OCI-LY3 (cell line): ENCODE measurements around the gene CDC42EP2.

Experiments
- EZH2phosphoT487 ChIP-seq: fragments of 200-600 bp; shearing (Covaris generic); IDR thresholded peaks from 2 replicates; pipeline ENCODE4 v1.6.1; 2018; ENCODE audit warnings: antibody characterized with exemption, mixed run types, low read depth
- TF ChIP-seq, protein P1 (sequence below): fragments of 200-600, 300-600 bp; sonication (generic); IDR thresholded peaks from 2 replicates; pipeline ENCODE4 v1.5.1; 2014; ENCODE audit warnings: antibody characterized with exemption, low read length, low read depth

DNA sequence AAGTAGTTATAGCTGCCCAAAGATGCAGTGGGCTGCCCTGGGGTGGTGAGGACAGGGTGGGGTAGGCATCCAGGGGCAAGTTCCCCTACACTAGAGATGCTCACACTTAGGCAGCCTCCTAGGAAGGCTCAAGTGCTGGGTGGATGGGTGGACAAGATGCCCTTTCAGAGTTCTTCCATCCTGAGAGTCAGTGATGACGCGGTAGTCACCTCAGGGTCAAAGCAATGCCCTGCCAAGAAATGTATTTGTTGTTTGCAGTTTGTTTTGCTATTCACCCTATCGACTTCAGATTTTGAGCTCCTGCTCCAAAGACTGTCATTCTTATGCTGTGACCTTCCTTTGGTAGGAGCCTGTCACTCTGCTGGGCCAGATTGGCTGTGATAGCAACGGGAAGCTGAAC is 34.0 kb upstream of the CDC42EP2 start:
- TF ChIP-seq, protein P1, sequence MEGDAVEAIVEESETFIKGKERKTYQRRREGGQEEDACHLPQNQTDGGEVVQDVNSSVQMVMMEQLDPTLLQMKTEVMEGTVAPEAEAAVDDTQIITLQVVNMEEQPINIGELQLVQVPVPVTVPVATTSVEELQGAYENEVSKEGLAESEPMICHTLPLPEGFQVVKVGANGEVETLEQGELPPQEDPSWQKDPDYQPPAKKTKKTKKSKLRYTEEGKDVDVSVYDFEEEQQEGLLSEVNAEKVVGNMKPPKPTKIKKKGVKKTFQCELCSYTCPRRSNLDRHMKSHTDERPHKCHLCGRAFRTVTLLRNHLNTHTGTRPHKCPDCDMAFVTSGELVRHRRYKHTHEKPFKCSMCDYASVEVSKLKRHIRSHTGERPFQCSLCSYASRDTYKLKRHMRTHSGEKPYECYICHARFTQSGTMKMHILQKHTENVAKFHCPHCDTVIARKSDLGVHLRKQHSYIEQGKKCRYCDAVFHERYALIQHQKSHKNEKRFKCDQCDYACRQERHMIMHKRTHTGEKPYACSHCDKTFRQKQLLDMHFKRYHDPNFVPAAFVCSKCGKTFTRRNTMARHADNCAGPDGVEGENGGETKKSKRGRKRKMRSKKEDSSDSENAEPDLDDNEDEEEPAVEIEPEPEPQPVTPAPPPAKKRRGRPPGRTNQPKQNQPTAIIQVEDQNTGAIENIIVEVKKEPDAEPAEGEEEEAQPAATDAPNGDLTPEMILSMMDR = no peak
- no peak for TF ChIP-seq EZH2phosphoT487
